GM06990 (cell line): Measurements from ENCODE around the gene ST6GALNAC5.

Source experiments
- DNase-seq: peaks from one replicate; pipeline ENCODE4 v3.0.0-alpha.2; 2011; ENCODE audit not compliant: insufficient read length; ENCODE audit errors: extremely low read depth
- H3K27me3 ChIP-seq: replicated peaks from 2 replicates; pipeline ENCODE4 v1.6.0; 2011; ENCODE audit warnings: low read length; ENCODE audit not compliant: control insufficient read depth, insufficient read depth
- H3K36me3 ChIP-seq: 2 replicates; pipeline ENCODE4 v1.5.1; 2011; ENCODE audit warnings: low read length; ENCODE audit not compliant: control insufficient read depth, insufficient read depth
- H3K4me3 ChIP-seq: replicated peaks from 2 replicates; pipeline ENCODE4 v1.5.1; 2011; ENCODE audit warnings: low read depth, mild to moderate bottlenecking, control low read depth, low read length
- TF ChIP-seq, protein P1 (sequence below): IDR thresholded peaks from 2 replicates; pipeline ENCODE4 v1.5.1; 2011; ENCODE audit warnings: low read length, control low read depth, mild to moderate bottlenecking, inconsistent platforms; ENCODE audit not compliant: insufficient read depth, poor library complexity, severe bottlenecking

The ST6GALNAC5 gene

DNA sequence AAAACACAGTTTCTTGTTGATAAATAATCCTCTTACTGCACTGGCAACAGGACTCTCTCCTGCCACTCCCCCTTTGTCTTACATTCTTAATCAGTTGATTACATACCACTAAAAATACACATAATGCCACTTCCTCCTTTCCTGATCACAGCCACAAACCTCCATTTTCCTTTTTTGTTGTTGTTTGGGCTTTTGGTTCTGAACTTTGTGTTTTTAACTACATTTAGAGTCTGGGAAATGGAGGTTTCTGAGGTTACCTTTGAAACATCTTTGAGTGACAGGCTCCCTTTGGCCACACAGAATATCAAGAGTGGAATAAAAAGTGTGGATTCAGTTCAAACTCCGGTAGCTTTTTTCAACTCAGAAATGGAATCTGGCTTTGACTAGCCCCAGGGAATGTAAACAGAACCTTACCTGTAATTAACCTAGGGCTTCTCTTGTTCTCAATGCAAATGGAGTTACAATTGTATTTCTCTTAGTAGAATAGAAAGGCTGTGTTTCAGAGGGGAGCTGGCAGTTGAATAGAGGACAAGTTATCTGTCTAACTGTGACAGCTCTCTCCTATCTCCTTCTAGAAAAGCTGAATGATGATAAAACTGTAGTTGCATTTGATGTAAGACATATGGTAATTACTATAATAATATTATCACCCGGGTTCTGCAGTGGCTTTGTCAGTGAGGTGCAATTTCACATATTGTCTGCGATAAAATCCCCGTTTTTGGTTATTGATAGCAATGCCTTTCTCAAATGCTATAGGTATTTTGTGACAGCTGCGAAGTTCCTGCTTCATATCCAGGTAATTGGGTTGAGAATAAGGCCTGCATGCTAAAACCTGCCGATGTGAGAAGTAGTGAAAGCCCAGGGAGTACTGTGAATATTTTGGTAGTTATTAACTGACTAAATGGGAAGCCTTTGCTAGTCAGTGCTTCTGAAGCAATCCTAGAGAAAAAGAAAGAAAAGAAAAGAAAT, 66.9 kb downstream of the ST6GALNAC5 start:
- TF ChIP-seq, protein P1, sequence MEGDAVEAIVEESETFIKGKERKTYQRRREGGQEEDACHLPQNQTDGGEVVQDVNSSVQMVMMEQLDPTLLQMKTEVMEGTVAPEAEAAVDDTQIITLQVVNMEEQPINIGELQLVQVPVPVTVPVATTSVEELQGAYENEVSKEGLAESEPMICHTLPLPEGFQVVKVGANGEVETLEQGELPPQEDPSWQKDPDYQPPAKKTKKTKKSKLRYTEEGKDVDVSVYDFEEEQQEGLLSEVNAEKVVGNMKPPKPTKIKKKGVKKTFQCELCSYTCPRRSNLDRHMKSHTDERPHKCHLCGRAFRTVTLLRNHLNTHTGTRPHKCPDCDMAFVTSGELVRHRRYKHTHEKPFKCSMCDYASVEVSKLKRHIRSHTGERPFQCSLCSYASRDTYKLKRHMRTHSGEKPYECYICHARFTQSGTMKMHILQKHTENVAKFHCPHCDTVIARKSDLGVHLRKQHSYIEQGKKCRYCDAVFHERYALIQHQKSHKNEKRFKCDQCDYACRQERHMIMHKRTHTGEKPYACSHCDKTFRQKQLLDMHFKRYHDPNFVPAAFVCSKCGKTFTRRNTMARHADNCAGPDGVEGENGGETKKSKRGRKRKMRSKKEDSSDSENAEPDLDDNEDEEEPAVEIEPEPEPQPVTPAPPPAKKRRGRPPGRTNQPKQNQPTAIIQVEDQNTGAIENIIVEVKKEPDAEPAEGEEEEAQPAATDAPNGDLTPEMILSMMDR: no peak
- H3K4me3 ChIP-seq: no peak overlapping the region
- no peak for DNase-seq
- no peaks in the 10 kb centered on the region for H3K27me3 ChIP-seq
- H3K36me3 ChIP-seq: no peaks in the 10 kb centered on the region

DNA sequence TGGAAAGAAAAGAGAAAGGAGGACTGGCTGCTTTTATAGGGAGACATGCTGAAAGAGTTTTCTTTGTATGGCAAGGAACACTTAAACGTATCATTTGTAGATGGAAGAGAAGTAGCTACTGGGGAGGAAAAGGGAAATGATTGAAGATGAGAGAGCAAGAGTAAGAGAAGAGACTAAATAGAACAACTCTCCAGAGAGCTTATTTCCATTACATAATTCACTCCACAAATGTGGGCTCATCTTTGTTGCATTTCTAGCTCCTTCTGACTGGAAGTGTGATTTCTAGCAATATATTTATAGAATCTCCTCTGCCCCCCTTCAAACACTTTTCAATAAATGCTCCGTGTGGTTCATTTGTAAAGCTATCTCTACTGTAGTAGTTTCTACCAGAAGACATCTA, 71.0 kb downstream of the ST6GALNAC5 start:
- Histone ChIP-seq H3K36me3 (no peaks in the 10 kb centered on the region), H3K4me3 (no peak overlapping the region), H3K27me3 (no peaks in the 10 kb centered on the region)
- no peak for DNase-seq
- TF ChIP-seq, protein P1: no peak

DNA sequence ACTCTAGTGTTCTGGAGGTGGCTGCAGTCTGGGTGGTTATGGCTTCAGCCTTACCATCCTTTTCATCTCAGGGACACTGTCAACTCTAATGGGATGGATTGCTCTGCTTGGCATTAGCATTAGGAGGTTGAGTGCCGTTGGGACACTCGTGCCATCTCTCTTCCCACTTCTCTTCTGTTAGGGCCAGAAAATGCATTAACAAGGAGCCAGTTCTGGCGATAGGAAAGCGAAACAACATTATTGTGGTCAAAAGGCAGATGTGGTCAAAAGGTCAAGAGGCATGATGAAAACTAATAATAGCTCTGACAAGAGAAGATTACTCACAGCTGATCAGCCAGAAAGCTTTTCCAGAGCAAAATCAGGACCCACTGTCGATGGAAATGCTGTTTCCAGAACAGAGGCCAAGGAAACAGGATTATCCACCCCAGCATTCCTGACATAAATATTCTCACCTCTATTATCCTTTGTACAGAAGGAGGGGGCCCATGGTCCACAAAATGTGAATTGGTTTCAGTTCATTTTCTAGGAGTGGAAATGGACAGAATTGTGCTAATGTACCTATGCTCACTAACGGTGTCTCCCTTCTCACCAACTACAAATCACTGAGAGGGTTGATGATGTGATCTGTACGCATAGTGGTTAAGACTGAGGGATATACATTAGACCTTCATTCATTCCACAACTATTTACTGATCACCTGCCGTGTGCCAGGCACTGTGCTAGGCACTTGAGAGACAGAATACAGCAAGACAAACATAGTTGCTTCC, 72.0 kb downstream of the ST6GALNAC5 start:
- no peak for DNase-seq
- no peaks in the 10 kb centered on the region for H3K36me3 ChIP-seq
- TF ChIP-seq, protein P1: no peak
- H3K4me3 ChIP-seq: no peak overlapping the region
- H3K27me3 ChIP-seq: no peaks in the 10 kb centered on the region

DNA sequence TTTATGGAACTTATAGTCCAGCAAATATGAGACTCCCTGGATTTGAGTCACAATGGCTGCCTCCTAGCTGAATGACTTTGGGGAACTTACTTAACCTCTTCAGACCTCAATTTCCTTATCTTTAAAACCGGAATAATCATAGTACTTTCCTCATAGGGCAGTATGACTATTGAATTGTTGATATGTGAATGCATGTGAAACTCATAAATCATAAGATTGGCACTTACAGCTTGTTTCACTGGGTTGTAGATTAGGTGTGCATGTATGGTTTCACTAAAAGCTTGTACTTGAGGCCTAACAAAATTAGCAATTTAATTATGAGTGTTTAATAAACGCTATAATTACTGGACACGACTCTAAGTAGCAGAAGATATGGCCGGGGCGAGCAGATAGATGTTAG, 72.5 kb downstream of the ST6GALNAC5 start:
- H3K36me3 ChIP-seq: no peaks in the 10 kb centered on the region
- no peaks in the 10 kb centered on the region for H3K27me3 ChIP-seq
- no peak for DNase-seq
- H3K4me3 ChIP-seq: no peak overlapping the region
- TF ChIP-seq, protein P1: no peak

DNA sequence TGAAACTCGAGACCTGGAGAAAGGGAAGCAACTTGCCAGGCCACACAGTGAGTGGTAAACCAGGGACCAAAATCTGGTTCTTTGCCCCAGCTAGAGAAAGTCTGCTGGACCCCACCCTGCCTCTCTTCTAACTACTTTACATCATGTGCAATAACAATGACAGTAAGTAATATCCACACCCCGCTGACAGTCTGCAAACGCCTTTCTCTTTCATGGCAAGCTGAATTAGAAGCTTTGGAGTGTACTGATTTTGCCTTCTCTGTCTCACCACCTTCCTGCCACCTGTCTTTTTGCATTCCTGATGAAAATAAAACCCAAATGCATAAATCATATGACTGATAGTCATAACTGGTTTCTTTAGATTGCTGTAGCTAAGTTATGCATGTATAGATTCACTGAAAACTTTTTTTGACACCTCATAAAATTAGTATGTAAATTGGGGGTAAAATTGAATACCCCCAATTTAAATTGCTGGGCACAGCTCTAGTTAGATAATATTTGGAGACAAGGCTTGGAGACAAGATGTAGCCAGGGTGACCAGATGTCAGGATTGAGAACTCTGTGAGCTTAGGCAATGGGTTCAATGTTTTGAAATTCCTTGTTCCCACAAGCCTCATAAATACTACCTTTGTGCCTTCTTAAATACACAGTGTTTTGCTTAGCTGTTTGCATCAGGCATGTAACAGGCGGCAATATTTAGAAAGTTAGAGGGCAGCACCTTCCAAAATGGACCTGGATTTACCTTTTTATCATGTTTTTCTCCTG, 73.5 kb downstream of the ST6GALNAC5 start:
- H3K27me3 ChIP-seq: no peaks in the 10 kb centered on the region
- H3K4me3 ChIP-seq: no peak overlapping the region
- DNase-seq: no peak
- TF ChIP-seq, protein P1: no peak
- H3K36me3 ChIP-seq: no peaks in the 10 kb centered on the region
